Posterior vena cava (tissue), 2 donors: ENCODE results near the gene TM9SF4. TPM values are rescaled to one million over a fixed set of nuclear protein-coding genes. Genes with fewer than 3 reads are reported as not detected.
A peak's percentile ranks its signal among the peaks of the same experiment; 100 is the strongest.
"Not testable (repeated sequence)": the region's sequence is repeated elsewhere in the genome, so short reads cannot be mapped to it uniquely, and the experiment has no call there.

ENCODE experiments used
- DNase-seq: peaks from one replicate; pipeline ENCODE4 v3.0.0-alpha.2; 2020; ENCODE audit warnings: low spot score
- intact Hi-C, 2 donors: fragments of 100-400 bp; cut with DNase I; formaldehyde crosslinking; loops; one replicate each; pipeline versions ENCODE4 v1.14.1 to v1.14.2; 2022 to 2023
- total RNA-seq, 2 donors: library from RNA; stranded (reverse); fragmentation: NEBNext Ultra II Directional; extraction: Animal tissue kit (Norgen Biotek cat#: 25700); gene quantifications; one replicate each; pipeline ENCODE4 v1.2.1, GENCODE V29; 2021
- donor health status: DM: yes; HTN: yes; CAD: no.
- donor health status: DM: yes; HTN: yes; CAD: no.

TM9SF4 gene
- total RNA-seq, 2 donors from 2014 or later = 29.4 to 30.0 TPM

DNA sequence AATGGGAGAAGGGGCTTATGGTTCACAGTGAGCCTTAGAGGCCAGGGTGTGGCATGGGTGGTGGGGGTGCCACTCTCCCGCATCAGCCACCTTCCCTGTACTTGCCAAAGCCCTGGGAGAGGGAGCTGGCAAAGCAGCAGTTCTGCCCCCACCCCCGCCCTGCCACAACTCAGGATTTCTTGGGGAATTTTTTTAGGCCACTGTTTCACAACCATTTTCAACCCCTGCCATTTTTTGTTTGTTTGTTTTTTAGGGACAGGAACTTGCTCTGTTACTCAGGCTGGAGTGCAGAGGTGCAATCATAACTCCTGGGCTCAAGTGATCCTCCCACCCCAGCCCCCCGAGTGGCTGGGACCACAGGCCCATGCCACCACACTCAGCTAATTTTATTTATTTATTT is 22.4 kb upstream of the TM9SF4 start:
- intact Hi-C loops = no loop called here
- no peak for DNase-seq

DNA sequence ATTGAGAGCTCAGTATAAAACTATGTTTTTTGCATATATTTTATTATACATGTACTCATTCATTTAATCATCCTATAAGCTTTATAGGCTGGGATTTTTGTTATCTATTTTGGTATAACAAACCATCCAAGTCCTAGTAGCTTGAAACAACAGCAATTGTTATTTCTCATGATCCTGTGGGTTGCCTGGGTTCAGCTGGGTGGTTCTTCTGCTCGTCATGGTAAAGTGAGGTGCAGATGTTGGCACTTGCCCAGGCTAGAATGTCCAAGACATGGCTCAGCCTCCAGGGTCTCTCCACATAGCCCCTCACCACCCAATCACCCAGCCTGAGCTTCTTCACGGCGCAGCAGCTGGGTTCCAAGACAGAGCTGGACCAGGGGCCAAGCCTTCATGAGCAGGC is 20.8 kb upstream of the TM9SF4 start:
- peak; percentile 35 for DNase-seq
- intact Hi-C loops = no loop called here

DNA sequence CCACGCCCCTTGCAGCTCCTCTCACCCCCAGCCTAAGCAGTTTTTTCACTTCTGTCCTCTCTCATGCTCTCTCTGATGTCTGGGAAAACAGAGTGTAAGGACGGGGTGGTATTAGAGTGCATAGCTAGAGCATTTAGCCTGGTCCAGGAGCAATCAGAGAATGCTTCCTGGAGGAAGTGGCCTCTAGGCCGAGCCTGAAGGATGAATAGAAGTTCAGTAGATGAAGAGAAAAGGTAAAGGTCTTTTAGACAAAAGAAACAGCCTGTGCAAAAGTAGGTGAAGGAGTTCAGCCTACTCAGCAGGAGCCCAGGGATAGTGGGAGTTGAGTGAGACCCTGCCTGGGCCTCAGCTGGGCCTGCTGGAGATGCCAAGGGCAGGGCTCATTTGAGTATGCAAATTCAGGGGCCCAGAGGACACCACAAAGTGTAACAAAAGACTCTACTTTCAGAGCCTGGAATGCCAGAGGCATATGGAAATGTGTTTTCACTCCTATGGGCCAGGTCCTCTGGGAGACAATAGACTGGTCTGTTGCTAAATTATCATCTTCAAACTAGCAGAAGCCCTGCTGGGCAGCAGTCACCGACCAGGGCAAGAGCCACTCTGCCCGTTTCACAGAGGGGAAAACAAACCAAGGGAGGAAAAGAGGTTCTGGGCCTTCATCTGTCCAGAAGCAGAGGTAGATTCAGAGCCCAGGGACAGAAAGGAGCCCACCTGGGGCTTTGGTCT is 19.7 kb upstream of the TM9SF4 start:
- intact Hi-C loops = no loop called here

DNA sequence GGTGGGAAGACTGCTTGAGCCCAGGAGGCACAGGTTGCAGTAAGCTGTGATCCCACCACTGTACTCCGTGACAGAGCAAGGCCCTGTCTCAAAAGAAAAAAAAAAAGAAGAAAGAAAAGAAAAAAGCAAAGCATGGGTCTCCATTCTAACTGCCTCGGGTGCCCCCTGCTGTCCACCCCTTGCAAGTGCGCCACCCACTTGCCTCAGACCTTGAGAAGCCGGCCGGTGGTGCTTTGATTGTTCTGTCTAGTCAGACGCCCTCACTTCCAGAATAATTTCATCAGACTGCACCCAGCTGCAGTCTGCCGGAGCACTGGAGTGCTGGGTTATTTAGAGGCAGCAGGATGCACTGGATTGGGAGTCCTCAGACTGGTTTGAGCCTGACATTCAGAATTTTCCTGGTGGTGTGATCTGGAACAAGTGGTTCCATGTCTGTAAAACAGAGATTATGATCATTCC is 17.6 kb upstream of the TM9SF4 start:
- DNase-seq = peak; percentile 92
- intact Hi-C loops = no loop called here

More for the DNA sequence above, 19.7 kb upstream of the TM9SF4 start:
- peak; percentile 51 for DNase-seq

DNA sequence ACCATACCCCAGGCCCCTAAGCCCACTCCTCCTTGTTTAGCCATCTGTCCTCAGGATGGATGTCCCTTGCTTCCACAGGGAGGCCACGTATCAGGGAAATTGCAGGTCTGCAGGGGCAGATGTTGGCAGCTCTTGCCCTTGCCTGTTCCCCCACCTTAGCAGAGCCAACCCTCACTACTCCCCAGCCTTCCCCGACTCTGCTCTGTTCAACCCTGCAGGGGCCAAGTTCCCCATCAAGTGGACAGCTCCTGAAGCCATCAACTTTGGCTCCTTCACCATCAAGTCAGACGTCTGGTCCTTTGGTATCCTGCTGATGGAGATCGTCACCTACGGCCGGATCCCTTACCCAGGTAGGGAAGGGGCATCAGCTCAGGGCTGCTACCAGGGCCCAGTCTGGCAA is 10.7 kb upstream of the TM9SF4 start:
- DNase-seq = no peak
- intact Hi-C loops = no loop called here

DNA sequence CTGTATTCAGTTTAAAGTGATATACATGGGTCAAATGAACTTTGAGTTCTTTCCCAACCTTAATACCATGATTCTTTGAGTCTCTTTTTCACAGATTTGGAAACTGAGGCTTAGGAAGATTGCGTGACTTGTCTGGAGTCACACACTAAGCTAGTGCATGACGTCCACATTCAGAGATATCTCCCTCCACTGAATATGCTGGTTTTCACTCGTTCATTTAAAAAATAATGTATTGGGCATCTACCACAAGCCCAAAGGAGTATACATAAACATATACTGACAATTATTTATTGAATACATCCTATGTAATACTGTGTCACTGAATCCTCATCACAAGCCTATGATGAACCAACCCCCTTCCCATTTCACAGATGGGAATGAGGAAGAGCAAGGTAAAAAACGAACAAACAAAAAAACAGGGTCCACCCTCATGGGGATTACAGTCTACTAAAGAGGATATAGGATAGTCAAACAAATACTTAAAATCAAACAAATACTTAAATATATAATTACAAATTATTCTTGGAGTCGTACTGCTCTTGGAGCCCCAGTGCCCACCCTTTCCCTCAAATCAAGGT is 611 bp upstream of the TM9SF4 start:
- intact Hi-C loops = no loop called here
- no peak for DNase-seq

DNA sequence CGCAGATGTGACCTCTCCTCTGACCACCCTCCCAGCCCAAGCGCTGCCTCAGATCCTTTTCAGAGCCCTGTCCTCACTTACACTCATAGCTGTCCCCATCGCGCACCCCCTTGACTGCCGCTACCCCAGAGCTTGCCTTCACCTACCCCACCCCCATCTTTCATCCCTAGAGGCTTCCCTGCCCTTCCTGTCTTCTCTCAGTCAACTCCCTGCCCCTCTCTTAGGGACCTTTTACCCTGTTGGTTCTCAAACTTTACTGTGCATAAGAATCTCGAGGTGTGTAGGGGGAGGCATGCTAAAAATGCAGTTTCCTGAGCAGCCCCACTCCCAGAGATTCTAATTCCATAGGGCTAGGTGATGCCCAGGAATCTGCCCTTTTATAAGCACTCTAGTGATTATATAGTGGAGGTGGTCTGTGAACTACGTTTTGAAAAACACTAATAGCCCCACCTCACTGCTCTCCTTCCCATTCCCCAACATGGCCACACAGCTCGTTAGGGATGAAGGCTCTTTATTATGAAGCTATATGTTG is 725 bp downstream of the TM9SF4 start:
- intact Hi-C loops = no loop called here
- DNase-seq = no peak

DNA sequence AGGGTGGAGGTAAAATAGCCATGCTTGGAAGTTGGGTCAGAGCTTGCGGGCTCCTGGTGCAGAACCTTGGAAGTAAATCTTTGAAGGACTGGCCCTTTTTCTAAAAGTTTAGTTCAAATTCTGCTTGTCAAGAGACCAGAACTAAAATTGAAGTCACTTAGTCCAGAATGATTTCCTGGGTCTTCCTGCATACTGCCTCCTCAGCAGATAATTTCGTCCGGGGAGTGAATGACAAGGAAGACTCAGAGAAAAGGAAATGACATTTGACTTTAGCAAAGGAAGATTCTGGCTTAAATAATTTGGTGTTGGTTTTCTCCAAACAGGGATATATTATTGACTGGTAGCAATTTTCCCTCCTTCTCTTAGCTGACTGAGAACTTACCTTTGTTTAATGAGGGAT is 1.2 kb downstream of the TM9SF4 start:
- intact Hi-C loops = no loop called here
- no peak for DNase-seq

DNA sequence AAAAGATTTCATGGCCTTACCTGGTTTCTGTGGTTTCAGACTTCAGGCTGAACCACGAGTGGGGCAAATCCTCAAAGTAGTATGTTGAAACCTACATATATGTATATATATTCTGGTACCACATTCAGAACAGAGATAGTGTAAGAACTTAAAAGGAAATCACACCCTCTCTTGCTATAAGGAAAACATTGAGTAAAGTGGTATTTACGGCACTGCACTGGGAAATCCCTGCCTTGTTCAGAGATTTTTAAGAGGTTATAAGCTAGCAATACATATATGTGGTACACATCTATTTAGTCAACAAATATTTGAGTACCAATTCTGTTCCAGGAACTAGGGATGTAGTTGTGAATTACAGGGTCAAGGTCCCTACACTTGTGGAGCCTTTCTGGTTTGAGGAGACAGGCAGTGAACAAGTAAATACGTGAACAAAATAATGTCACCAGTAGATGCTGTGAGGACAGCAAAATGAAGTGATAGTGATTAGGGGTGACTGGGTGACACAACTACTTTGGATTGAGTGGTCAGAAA is 1.7 kb downstream of the TM9SF4 start:
- no peak for DNase-seq
- intact Hi-C loops = no loop called here

DNA sequence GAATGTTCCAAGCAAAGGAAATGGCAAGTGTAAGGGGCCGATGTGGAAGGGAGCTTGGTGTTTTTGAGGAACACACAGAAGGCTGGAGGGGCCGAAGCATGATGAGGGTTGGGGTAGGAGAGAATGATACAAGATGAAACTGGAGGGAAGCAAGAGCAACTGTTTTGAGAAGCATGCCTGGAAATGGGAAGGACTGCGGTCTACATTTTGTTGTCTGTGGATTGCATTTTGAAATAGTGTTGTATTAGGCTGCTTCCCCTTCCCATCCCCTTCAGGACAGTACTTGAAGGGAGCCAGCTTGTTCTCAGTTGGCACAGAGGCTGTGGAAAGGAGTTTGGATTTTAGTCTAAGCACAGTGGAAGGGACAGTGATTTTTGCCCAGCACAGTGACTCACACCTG is 2.2 kb downstream of the TM9SF4 start:
- intact Hi-C loops = no loop called here
- DNase-seq = no peak

DNA sequence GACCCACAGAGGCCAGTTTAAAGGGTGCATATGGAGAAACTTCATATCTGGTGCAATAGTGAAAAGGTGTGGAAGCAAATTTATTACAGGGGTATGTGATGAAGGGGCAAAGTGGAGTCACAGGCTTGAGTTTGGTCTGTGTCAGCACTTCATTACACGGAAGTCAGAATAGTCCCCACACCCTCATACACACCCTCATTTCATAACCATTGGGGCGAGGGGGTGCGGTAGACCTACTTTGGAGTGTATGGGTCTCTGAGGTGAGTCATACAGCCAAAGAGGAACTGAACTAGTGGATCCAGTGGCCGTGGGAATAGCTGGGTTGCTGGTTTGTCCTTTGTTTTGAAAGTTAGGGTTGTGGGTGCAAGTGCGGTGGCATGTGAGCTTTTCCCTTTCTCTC is 3.3 kb downstream of the TM9SF4 start:
- DNase-seq = no peak
- intact Hi-C loops = no loop called here

DNA sequence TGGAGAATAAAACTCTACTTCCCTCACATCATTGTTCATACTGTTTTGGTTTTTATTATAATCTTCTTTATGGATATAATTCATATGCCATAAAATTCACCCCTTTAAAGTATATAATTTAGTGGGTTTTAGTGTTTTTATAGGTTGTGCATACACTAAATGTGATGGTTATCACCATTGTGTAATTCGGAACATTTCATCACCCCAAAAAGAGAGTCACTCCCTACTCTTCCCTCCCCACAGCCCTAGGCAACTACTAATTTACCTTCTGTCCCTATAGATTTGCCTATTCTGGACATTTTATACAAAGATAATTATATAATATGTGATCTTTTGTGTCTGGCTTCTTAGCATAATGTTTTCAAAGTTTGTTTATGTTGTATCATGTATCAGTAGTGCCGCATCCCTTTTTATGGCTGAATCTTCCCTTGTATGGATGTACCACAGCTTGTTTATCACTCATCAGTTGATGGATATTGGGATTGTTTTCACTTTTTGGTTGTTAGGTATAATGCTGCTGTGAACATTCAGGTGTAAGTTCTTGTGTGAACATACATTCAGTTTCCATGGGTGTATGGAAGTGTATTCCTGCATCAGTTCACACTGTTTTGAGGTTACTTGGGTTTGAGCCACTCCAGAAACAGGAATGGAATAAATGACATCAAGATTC is 4.2 kb downstream of the TM9SF4 start:
- intact Hi-C loops = no loop called here
- DNase-seq = no peak

DNA sequence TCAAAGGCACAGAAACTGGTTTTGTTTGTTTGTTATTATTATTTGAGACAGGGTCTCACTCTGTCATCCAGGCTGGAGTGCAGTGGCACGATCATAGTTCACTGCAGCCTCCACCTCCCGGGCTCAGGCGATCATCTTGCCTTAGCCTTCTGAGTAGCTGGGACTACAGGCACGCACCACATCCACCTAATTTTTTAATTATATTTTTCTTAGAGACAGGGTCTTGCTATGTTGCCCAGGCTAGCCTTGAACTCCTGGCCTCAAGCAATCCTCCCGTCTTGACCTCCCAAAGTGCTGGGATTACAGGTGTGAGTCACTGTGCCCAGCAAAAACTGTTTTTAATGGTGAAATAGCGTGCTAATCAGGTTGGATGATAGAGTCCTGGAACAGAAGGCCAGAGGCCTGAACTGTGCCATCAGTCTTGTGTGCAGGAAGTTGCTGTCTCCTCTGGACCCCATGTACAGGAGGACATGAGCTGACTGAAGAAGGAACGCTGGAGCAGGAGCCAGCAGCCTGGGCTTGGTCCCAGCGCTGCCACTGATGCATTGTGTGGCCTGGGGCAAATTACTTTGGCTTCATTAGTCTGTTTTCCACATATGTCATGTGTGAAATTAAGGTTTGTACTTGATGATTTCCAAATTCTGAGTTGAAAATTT is 4.9 kb downstream of the TM9SF4 start:
- intact Hi-C loops = no loop called here
- DNase-seq = no peak

DNA sequence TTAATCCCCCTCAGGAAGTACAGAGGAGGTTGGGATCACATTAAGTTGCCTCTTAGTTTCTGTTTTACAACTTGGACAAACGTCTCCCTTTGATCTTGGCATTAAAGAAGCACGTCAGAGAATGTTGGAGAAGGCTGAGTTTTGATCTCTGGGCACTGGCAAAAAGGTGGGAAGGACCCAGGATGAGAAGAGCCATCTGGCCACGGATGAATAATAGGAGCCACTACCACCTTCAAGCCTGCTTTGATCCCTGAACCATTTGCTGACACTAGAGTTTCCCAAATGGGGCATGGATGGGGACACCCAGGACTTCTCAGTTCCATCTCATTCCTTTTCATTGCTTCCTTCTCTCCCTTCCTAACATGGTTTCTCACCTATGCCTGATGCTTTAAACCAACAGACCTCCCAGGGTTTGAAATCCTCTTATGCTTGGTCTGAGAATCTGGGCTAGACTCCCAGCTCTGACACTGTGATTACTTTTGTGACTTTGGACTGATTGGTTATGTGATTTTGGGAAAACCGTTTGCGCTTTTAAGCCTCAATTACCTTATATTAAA is 5.8 kb downstream of the TM9SF4 start:
- DNase-seq = no peak
- intact Hi-C loops = no loop called here

DNA sequence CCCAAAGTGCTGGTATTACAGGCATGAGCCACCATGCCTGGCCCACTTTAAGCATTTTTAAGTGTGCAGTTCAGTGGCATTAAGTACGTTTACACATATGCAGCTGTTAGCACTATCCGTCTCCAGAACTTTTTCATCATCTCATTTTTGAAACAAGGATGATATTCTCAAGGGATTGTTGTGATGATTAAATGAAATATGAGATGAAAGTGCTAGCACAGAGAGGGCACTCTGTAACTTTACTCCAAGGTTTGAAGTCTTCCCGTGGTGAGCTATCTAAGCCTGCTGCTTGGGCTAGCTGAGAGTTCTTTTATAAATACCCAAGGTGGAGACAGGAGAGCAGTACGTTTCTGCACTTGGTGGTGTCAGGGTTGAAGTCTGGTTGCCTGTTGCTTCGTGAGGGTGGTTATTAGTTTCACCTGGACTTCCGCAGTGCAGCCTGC is 6.6 kb downstream of the TM9SF4 start:
- intact Hi-C loops = no loop called here
- no peak for DNase-seq

DNA sequence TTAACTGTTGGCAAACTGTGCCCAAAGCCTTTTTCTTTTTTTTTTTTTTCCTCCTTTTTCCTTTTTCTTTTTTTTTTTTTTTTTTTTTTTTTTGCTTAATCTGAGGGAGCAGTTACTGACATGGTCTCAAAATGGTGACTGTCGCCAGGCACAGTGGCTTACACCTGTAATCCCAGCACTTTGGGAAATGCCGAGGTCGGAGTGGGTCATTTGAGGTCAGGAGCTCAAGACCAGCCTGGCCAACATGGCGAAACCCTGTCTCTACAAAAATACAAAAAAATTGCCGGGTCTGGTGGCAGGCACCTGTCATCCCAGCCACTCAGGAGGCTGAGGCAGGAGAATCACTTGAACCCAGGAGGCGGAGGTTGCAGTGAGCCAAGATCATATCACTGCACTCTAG is 7.3 kb downstream of the TM9SF4 start:
- DNase-seq, intact Hi-C loops: not testable (repeated sequence)

DNA sequence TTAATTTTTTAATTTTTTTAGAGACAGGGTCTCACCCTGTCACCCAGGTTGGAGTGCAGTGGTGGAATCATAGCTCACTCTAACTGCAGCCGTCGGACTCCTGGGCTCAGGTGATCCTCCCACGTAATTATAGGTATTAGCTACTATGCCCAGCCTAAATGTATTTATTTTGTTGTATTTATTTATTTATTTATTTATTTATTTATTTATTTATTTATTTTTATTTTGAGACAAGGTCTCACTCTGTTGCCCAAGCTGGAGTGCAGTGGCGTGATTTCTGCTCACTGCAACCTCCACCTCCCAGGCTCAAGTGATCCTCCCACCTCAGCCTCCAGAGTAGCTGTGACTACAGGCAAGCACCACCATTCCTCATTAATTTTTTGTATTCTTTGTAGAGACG is 8.9 kb downstream of the TM9SF4 start:
- intact Hi-C loops = not testable (repeated sequence)

DNA sequence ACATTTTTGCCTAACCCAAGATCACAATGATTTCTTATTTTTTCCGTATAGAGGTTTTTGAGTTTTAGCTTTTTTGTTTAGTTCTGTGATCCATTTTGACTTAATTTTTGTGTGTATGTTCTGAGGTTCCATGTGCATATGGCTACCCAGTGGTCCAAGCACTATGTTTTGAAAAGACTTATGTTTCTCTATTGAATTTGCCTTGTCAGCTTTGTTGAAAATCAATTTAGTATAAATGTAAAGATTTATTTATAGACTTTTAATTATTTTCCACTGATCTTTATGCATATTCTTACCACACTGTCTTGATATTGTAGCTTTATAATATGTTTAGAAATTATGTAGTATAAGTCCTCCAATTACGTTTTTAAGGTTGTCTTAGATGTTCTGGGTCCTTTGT is 10.2 kb downstream of the TM9SF4 start:
- no peak for DNase-seq
- intact Hi-C loops = no loop called here

More for the DNA sequence above, 8.9 kb downstream of the TM9SF4 start:
- not testable (repeated sequence) for DNase-seq

DNA sequence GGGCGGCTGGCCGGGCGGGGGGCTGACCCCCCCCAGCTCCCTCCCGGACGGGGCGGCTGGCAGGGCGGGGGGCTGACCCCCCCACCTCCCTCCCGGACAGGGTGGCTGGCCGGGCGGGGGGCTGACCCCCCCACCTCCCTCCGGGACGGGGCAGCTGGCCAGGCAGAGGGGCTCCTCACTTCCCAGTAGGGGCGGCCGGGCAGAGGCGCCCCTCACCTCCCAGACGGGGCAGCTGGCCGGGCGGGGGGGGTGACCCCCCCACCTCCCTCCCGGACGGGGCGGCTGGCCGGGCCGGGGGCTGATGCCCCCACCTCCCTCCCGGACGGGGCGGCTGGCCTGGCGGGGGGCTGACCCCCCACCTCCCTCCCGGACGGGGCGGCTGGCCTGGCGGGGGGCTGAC is 12.4 kb downstream of the TM9SF4 start:
- intact Hi-C loops, DNase-seq: not testable (repeated sequence)
